Neutrophil (primary cell): ENCODE results near the gene ATAD1.

ENCODE experiments used
- H3K27ac ChIP-seq: fragments of 200-600 bp; sonication (generic); 2 replicates; pipeline ENCODE4 v1.5.1; 2016; ENCODE audit warnings: mild to moderate bottlenecking, moderate library complexity
- H3K27me3 ChIP-seq: fragments of 200-600 bp; sonication (generic); 2 replicates; pipeline ENCODE4 v1.6.0; 2016; ENCODE audit warnings: mild to moderate bottlenecking
- H3K36me3 ChIP-seq: fragments of 200-600 bp; sonication (generic); 2 replicates; pipeline ENCODE4 v1.5.1; 2017
- H3K4me1 ChIP-seq, 2 experiments: fragments of 200-600 bp in 1 of 2; sonication (generic) in 1 of 2; 1 replicate in 1 of 2; 2 replicates in 1 of 2; pipeline versions ENCODE4 v1.5.1 to v1.6.1; 2013 to 2016; ENCODE audit warnings: low read depth in 1 of 2, low read length in 1 of 2, mild to moderate bottlenecking in 1 of 2, moderate library complexity in 1 of 2; ENCODE audit not compliant: control insufficient read depth in 1 of 2, insufficient read depth in 1 of 2
- H3K4me3 ChIP-seq, 2 experiments: fragments of 200-600 bp in 1 of 2; sonication (generic) in 1 of 2; 1 replicate in 1 of 2; 2 replicates in 1 of 2; pipeline ENCODE4 v1.5.1; 2013 to 2016; ENCODE audit warnings: low read depth in 1 of 2, low read length in 1 of 2, mild to moderate bottlenecking in 1 of 2, moderate library complexity in 1 of 2
- H3K9me3 ChIP-seq: fragments of 200-600 bp; sonication (generic); 2 replicates; pipeline ENCODE4 v1.5.1; 2016
- TF ChIP-seq, protein P1 (sequence below): fragments of 200-600 bp; sonication (generic); IDR thresholded peaks from 2 replicates; pipeline ENCODE4 v1.5.1; 2016; ENCODE audit warnings: antibody characterized with exemption

Gene ATAD1

GRCh38 chr10:87757685-87758084 is 60.3 kb downstream of the ATAD1 start:
- H3K27me3 ChIP-seq = no peaks in the 10 kb centered on the region
- no peaks in the 10 kb centered on the region for H3K9me3 ChIP-seq
- H3K27ac ChIP-seq = no peak overlapping the region
- H3K4me1 ChIP-seq = peaks cover 10 to 16% of the 10 kb centered on the region in 2 experiments
- TF ChIP-seq, protein P1, sequence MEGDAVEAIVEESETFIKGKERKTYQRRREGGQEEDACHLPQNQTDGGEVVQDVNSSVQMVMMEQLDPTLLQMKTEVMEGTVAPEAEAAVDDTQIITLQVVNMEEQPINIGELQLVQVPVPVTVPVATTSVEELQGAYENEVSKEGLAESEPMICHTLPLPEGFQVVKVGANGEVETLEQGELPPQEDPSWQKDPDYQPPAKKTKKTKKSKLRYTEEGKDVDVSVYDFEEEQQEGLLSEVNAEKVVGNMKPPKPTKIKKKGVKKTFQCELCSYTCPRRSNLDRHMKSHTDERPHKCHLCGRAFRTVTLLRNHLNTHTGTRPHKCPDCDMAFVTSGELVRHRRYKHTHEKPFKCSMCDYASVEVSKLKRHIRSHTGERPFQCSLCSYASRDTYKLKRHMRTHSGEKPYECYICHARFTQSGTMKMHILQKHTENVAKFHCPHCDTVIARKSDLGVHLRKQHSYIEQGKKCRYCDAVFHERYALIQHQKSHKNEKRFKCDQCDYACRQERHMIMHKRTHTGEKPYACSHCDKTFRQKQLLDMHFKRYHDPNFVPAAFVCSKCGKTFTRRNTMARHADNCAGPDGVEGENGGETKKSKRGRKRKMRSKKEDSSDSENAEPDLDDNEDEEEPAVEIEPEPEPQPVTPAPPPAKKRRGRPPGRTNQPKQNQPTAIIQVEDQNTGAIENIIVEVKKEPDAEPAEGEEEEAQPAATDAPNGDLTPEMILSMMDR = no peak
- peaks cover 25% of the 10 kb centered on the region for H3K36me3 ChIP-seq
- H3K4me3 ChIP-seq = no peak overlapping the region

GRCh38 chr10:87753995-87754866 is 63.8 kb downstream of the ATAD1 start:
- H3K4me1 ChIP-seq = peaks cover 0 to 2% of the 10 kb centered on the region in 2 experiments
- no peaks in the 10 kb centered on the region for H3K27me3 ChIP-seq
- TF ChIP-seq, protein P1 = no peak
- no peaks in the 10 kb centered on the region for H3K9me3 ChIP-seq
- H3K36me3 ChIP-seq = peaks cover 28% of the 10 kb centered on the region
- H3K4me3 ChIP-seq = no peak overlapping the region
- H3K27ac ChIP-seq = no peak overlapping the region

DNA sequence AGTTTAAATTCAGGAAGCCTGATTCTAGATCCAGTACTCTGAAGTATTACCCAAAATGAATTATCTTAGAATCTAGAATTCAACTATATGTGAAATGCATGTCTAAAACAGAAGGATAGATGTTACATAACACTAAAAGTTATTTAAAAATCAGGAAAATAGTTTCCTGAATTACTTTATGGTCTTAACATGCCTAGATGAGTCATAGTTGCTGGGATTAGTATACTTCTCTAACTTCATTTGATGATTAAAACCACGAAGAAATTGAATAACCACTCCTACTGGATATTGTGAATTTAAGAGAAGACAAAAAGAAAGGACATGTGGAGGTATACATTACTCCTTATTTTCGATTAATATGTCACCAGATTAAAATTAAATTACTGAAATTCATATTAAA is 65.5 kb downstream of the ATAD1 start:
- no peaks in the 10 kb centered on the region for H3K27me3 ChIP-seq
- no peak overlapping the region for H3K4me3 ChIP-seq
- TF ChIP-seq, protein P1 = no peak
- no peak overlapping the region for H3K27ac ChIP-seq
- H3K4me1 ChIP-seq = no peaks in the 10 kb centered on the region
- H3K9me3 ChIP-seq = no peaks in the 10 kb centered on the region
- H3K36me3 ChIP-seq = peaks cover 28% of the 10 kb centered on the region

GRCh38 chr10:87751274-87751673 is 66.8 kb downstream of the ATAD1 start:
- Histone ChIP-seq H3K27ac (no peak overlapping the region), H3K36me3 (peaks cover 27% of the 10 kb centered on the region), H3K9me3 (no peaks in the 10 kb centered on the region), H3K4me3 (no peak overlapping the region), H3K4me1 (no peaks in the 10 kb centered on the region), H3K27me3 (no peaks in the 10 kb centered on the region)
- TF ChIP-seq, protein P1 = no peak

- TF ChIP-seq, protein P1 = no peak
- Histone ChIP-seq H3K27ac (no peak overlapping the region), H3K36me3 (peaks cover 22% of the 10 kb centered on the region), H3K27me3 (no peaks in the 10 kb centered on the region), H3K9me3 (no peaks in the 10 kb centered on the region), H3K4me3 (no peak overlapping the region), H3K4me1 (no peaks in the 10 kb centered on the region)
Observed at GRCh38 chr10:87750817-87751216, 67.2 kb downstream of the ATAD1 start.
